ENCODE measurements around the gene COPG1.
A peak's percentile ranks its signal among the peaks of the same experiment; 100 is the strongest.
"Not testable (repeated sequence)": the region's sequence is repeated elsewhere in the genome, so short reads cannot be mapped to it uniquely, and the experiment has no call there.

Gene COPG1

GRCh38 chr3:129249284-129250065, at the start of gene COPG1:
COPG1 (plus strand) TSS chr3:129249606; CDS start chr3:129249710, 104 bp downstream.
- DNase-seq, result peak; percentile 77 to 97

- DNase-seq, result no peak
Observed at GRCh38 chr3:129204473-129204872, 44.9 kb upstream of the COPG1 start.

GRCh38 chr3:129205109-129205832, 44.1 kb upstream of the COPG1 start:
- no peak for DNase-seq

GRCh38 chr3:129207479-129207878, 41.9 kb upstream of the COPG1 start:
- DNase-seq, result no peak

GRCh38 chr3:129211345-129211744, 38.1 kb upstream of the COPG1 start:
- DNase-seq, result no peak

- DNase-seq, result peak in 1 of 2 experiments; percentile 64
Observed at GRCh38 chr3:129211772-129212171, 37.6 kb upstream of the COPG1 start.

- no peak for DNase-seq
Observed at GRCh38 chr3:129213238-129213637, 36.2 kb upstream of the COPG1 start.

GRCh38 chr3:129218742-129219141, 30.7 kb upstream of the COPG1 start:
- no peak for DNase-seq

- not testable (repeated sequence) for DNase-seq
Observed at GRCh38 chr3:129224387-129224786, 25.0 kb upstream of the COPG1 start.

- DNase-seq, result peak in 1 of 2 experiments; percentile 60
Observed at GRCh38 chr3:129224984-129225393, 24.4 kb upstream of the COPG1 start.

GRCh38 chr3:129226374-129226773, 23.0 kb upstream of the COPG1 start:
- DNase-seq, result peak; percentile 4 to 64

- DNase-seq, result no peak
Observed at GRCh38 chr3:129228891-129229585, 20.4 kb upstream of the COPG1 start.

GRCh38 chr3:129230311-129231019, 18.9 kb upstream of the COPG1 start:
- DNase-seq, result no peak

- no peak for DNase-seq
Observed at GRCh38 chr3:129231331-129232119, 17.9 kb upstream of the COPG1 start.

GRCh38 chr3:129233538-129233937, 15.9 kb upstream of the COPG1 start:
- DNase-seq, result no peak

GRCh38 chr3:129234441-129234840, 15.0 kb upstream of the COPG1 start:
- DNase-seq, result no peak

GRCh38 chr3:129235344-129235917, 14.0 kb upstream of the COPG1 start:
- no peak for DNase-seq

GRCh38 chr3:129238945-129239705, 10.3 kb upstream of the COPG1 start:
- no peak for DNase-seq

GRCh38 chr3:129239991-129240390, 9.4 kb upstream of the COPG1 start:
- DNase-seq, result no peak

- DNase-seq, result no peak
Observed at GRCh38 chr3:129240436-129240835, 9.0 kb upstream of the COPG1 start.

- no peak for DNase-seq
Observed at GRCh38 chr3:129245141-129245540, 4.3 kb upstream of the COPG1 start.
